PC-9 (cell line): ENCODE measurements around the gene CDC42BPA.

Experiments used
- EZH2 ChIP-seq: fragments of 200-600 bp; sonication (generic); IDR thresholded peaks from 2 replicates; pipeline ENCODE4 v1.8.0; 2017; ENCODE audit warnings: antibody characterized with exemption, low read depth
- TF ChIP-seq, protein P1 (sequence below): fragments of 200-600 bp; sonication (generic); conservative IDR thresholded peaks from 2 replicates; pipeline ENCODE4 v1.6.1; 2017; ENCODE audit warnings: mixed run types, antibody characterized with exemption, mild to moderate bottlenecking, moderate library complexity

DNA sequence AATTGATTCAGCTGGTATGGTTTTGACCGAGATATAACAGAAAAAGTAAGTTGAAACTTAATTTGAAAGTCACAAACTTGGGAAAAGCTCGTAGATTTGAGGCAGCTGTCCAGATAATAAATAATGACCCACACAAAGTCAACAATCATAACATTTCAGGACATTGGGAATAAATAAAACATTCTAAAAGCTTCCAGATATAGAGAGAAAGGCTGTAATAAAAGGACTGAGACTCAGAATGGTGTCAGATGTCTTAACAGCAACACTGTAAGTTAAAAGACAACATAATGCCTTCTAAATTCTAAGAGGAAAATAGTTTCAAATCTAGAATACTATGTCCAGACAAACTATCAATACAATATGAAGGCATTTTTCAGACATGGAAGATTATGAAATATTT is 163.3 kb downstream of the CDC42BPA start:
- TF ChIP-seq, protein P1, sequence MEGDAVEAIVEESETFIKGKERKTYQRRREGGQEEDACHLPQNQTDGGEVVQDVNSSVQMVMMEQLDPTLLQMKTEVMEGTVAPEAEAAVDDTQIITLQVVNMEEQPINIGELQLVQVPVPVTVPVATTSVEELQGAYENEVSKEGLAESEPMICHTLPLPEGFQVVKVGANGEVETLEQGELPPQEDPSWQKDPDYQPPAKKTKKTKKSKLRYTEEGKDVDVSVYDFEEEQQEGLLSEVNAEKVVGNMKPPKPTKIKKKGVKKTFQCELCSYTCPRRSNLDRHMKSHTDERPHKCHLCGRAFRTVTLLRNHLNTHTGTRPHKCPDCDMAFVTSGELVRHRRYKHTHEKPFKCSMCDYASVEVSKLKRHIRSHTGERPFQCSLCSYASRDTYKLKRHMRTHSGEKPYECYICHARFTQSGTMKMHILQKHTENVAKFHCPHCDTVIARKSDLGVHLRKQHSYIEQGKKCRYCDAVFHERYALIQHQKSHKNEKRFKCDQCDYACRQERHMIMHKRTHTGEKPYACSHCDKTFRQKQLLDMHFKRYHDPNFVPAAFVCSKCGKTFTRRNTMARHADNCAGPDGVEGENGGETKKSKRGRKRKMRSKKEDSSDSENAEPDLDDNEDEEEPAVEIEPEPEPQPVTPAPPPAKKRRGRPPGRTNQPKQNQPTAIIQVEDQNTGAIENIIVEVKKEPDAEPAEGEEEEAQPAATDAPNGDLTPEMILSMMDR, result no peak
- TF ChIP-seq EZH2, result no peak
